ENCODE results near the gene SLC38A1. TPM values are rescaled to one million over a fixed set of nuclear protein-coding genes. Genes with fewer than 3 reads are reported as not detected.

The SLC38A1 gene
- total RNA-seq, 1 experiment from 2014 or later = 107 TPM

DNA sequence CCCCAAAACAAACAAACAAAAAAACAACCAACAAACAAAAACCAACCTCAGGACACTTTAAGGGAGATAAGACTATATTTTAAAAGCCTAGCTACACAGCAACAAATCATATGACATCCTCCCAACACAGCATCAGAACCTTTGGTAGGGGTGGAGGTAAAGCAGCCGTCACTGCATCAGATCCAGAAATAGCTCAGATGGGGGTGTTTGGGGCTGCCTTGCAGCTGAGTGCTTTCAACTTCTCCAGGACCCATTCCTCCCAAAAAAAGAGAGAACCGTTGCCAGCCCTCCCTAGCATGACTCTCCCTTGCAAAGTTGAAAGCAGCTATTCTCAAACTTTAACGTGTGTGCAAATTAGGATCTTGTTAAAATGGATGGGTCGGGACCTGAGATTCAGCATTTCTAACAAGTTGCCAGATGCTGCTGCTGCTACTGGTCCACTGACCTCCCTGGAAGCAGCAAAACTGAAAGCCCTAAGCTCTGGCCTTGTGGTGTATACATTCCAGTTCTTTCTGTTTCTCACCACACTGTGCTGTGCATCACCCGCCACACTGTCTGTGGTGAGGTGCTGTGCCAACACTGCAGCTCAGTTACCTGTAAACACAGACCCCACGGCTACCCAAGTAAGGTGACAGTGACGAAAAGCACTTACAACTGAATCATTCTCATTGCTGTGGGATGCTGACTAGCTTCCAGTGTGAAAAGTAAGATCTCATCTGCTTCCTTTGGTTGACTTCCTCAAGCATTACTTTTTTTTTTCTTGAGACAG is 54.0 kb downstream of the SLC38A1 start:
- no peak overlapping the region for H3K4me2 ChIP-seq (ENCODE audit: low read length)
- H3K9me2 ChIP-seq (replicated peaks; ENCODE audit: low read length) = no peaks in the 10 kb centered on the region
- H3K9me3 ChIP-seq (ENCODE audit: low read length) = no peaks in the 10 kb centered on the region
- intact Hi-C loops (cut with micrococcal nuclease) = no loop called here
- H3K79me2 ChIP-seq (ENCODE audit: low read length) = peaks cover 63% of the 10 kb centered on the region
- ChIA-PET CTCF (interaction anchor here (0.5 kb wide), 1 partner anchor 1332 kb away, joined by 3 read pairs; no protein-coding TSS in a partner anchor), POLR2A (ENCODE audit: unreplicated experiment) (no interaction called here)
- peaks cover 3% of the 10 kb centered on the region for H3F3A ChIP-seq (ENCODE audit: low read length, unreplicated experiment)
- no peak overlapping the region for H2AFZ ChIP-seq (ENCODE audit: low read length)
- no TSS peak for BruUV-seq (replicated peaks)
- peaks cover 54% of the 10 kb centered on the region for H3K36me3 ChIP-seq (ENCODE audit: low read depth, low read length)
- ATAC-seq (no peak), DNase-seq (no peak)
- H3K4me3 ChIP-seq (ENCODE audit: low read length) = no peak overlapping the region
- peaks cover 32% of the 10 kb centered on the region for H3K4me1 ChIP-seq (ENCODE audit: insufficient read depth, low read length)
- H3K27me3 ChIP-seq (ENCODE audit: low read length) = no peaks in the 10 kb centered on the region
- no peak overlapping the region for H3K9ac ChIP-seq (ENCODE audit: low read length)
- TF ChIP-seq, protein P1, sequence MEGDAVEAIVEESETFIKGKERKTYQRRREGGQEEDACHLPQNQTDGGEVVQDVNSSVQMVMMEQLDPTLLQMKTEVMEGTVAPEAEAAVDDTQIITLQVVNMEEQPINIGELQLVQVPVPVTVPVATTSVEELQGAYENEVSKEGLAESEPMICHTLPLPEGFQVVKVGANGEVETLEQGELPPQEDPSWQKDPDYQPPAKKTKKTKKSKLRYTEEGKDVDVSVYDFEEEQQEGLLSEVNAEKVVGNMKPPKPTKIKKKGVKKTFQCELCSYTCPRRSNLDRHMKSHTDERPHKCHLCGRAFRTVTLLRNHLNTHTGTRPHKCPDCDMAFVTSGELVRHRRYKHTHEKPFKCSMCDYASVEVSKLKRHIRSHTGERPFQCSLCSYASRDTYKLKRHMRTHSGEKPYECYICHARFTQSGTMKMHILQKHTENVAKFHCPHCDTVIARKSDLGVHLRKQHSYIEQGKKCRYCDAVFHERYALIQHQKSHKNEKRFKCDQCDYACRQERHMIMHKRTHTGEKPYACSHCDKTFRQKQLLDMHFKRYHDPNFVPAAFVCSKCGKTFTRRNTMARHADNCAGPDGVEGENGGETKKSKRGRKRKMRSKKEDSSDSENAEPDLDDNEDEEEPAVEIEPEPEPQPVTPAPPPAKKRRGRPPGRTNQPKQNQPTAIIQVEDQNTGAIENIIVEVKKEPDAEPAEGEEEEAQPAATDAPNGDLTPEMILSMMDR (conservative IDR thresholded peaks at IDR 0.05; ENCODE audit: low read depth, low read length) = no peak
- TF ChIP-seq EZH2phosphoT487 (IDR thresholded peaks at IDR 0.05; ENCODE audit: borderline replicate concordance, low read length) = no peak
- no peak for TF ChIP-seq EZH2 (IDR thresholded peaks at IDR 0.05; ENCODE audit: low read length, unreplicated experiment)
- H3K27ac ChIP-seq (ENCODE audit: low read length) = no peak overlapping the region
- H4K20me1 ChIP-seq (ENCODE audit: low read length) = peaks cover 5% of the 10 kb centered on the region; the same call in 1 of the 2 replicates

DNA sequence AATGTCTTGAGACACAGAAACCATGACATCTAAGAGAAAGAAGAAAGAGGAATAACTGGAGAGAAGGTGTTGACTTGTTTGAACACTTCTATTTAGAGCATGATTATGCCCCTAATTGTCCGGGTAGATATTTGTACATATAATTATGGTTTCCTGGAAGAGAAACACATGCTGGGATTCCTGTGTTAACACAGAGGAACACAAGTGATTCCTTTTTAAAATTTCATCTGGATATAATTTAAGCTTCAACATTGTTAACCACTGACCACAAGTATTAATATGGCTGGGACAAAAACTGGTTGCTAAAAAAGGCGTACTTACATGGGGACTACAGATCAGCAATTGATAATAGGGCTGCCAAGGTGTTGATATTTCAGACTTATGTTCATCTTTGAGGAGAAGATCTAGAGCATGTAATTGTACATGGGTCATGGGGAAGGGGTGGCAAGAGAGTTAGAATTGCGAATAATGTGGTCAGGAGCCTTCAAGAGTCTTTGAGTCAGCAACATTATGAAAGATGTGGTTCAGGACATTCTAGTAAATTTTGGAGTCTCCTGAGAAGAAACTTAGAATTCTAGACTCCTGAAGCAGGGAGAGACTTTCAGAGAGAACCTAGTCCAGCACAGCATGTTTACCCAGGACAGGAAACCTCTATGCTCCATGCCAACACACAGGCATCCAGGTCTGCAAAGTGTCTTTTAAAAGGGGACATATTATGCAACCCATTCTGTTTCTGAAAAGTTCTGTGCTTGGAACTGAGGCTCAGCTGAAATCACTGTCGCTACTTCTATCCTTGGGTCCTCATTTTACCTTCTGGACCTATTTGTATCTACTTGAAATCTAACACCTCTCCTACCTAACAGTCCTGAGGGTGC is 56.5 kb downstream of the SLC38A1 start:
- no peak overlapping the region for H2AFZ ChIP-seq (ENCODE audit: low read length)
- no peaks in the 10 kb centered on the region for H3K27me3 ChIP-seq (ENCODE audit: low read length)
- H3K79me2 ChIP-seq (ENCODE audit: low read length) = peaks cover 58% of the 10 kb centered on the region
- no TSS peak for BruUV-seq (replicated peaks)
- H3K36me3 ChIP-seq (ENCODE audit: low read depth, low read length) = peaks cover 51% of the 10 kb centered on the region
- intact Hi-C loops (cut with micrococcal nuclease) = no loop called here
- CTCF ChIA-PET = no interaction called here
- no peak for ATAC-seq
- H3K27ac ChIP-seq (ENCODE audit: low read length) = no peak overlapping the region
- TF ChIP-seq, protein P1 (conservative IDR thresholded peaks at IDR 0.05; ENCODE audit: low read depth, low read length) = no peak
- TF ChIP-seq EZH2 (IDR thresholded peaks at IDR 0.05; ENCODE audit: low read length, unreplicated experiment) (no peak), EZH2phosphoT487 (IDR thresholded peaks at IDR 0.05; ENCODE audit: borderline replicate concordance, low read length) (no peak)
- no peak overlapping the region for H3K4me2 ChIP-seq (ENCODE audit: low read length)
- POLR2A ChIA-PET (ENCODE audit: unreplicated experiment) = no interaction called here
- H4K20me1 ChIP-seq (ENCODE audit: low read length) = peaks cover 18% of the 10 kb centered on the region
- H3K9me2 ChIP-seq (replicated peaks; ENCODE audit: low read length) = no peaks in the 10 kb centered on the region
- no peak overlapping the region for H3K9ac ChIP-seq (ENCODE audit: low read length)
- no peak overlapping the region for H3K4me3 ChIP-seq (ENCODE audit: low read length)
- peaks cover 8% of the 10 kb centered on the region for H3F3A ChIP-seq (ENCODE audit: low read length, unreplicated experiment)
- H3K4me1 ChIP-seq (ENCODE audit: insufficient read depth, low read length) = peaks cover 35% of the 10 kb centered on the region
- no peak for DNase-seq
- no peaks in the 10 kb centered on the region for H3K9me3 ChIP-seq (ENCODE audit: low read length)
